ENCODE data around the gene TRNP1. TPM values are rescaled to one million over a fixed set of nuclear protein-coding genes. Genes with fewer than 3 reads are reported as not detected.

The TRNP1 gene
- polyA plus RNA-seq, 5 donors: 1.4 to 3.4 (median 2.8) TPM

- DNase-seq: no peak
Measured at GRCh38 chr1:27000817-27001460, 7.4 kb downstream of the TRNP1 start.

- DNase-seq: no peak
Measured at GRCh38 chr1:27001570-27002360, 8.3 kb downstream of the TRNP1 start.

- DNase-seq: no peak
Measured at GRCh38 chr1:27003745-27004470, 10.4 kb downstream of the TRNP1 start.

- DNase-seq: no peak
Measured at GRCh38 chr1:27004471-27005165, 11.1 kb downstream of the TRNP1 start.

- no peak for DNase-seq
Measured at GRCh38 chr1:27005166-27005530, 11.7 kb downstream of the TRNP1 start.

GRCh38 chr1:27005648-27006496 lies 12.4 kb downstream of the TRNP1 start:
- no peak for DNase-seq

GRCh38 chr1:27006683-27007082 lies 13.2 kb downstream of the TRNP1 start:
- no peak for DNase-seq

- DNase-seq: peak; percentile 57 to 64
Measured at GRCh38 chr1:27007909-27008582, 14.6 kb downstream of the TRNP1 start.

GRCh38 chr1:27009601-27010197 lies 16.2 kb downstream of the TRNP1 start:
- DNase-seq: no peak

- no peak for DNase-seq
Measured at GRCh38 chr1:27010226-27010994, 16.9 kb downstream of the TRNP1 start.

GRCh38 chr1:27011058-27011764 lies 17.7 kb downstream of the TRNP1 start:
- no peak for DNase-seq

- DNase-seq: no peak
Measured at GRCh38 chr1:27011976-27012563, 18.6 kb downstream of the TRNP1 start.

GRCh38 chr1:27015260-27015659 lies 21.8 kb downstream of the TRNP1 start:
- DNase-seq: no peak

GRCh38 chr1:27016376-27016775 lies 22.9 kb downstream of the TRNP1 start:
- no peak for DNase-seq

GRCh38 chr1:27017207-27017606 lies 23.7 kb downstream of the TRNP1 start:
- no peak for DNase-seq

GRCh38 chr1:27018316-27018715 lies 24.8 kb downstream of the TRNP1 start:
- no peak for DNase-seq

- no peak for DNase-seq
Measured at GRCh38 chr1:27021354-27022031, 28.0 kb downstream of the TRNP1 start.

- DNase-seq: no peak
Measured at GRCh38 chr1:27025718-27026117, 32.2 kb downstream of the TRNP1 start.

All from right lung (tissue), 5 donors.